HCT116 (cell line): ENCODE measurements around the gene CYB5A. TPM values are rescaled to one million over a fixed set of nuclear protein-coding genes. Genes with fewer than 3 reads are reported as not detected.

Experiments
- ATAC-seq: fragments of 200-7000 bp; cut with Tn5 transposase; 2 replicates; pipeline ENCODE4 v1.9.1; 2020; ENCODE audit warnings: mild to moderate bottlenecking, moderate library complexity
- BruUV-seq: library from RNA; stranded (reverse); fragments of 400-500 nt; replicated peaks from 2 replicates; lab custom pipeline; 2021; lab: Mats Ljungman, UMichigan
- CTCF ChIA-PET: fragments of 300-600 bp; sonication (Branson Sonifier 250); formaldehyde crosslinking; loops from one replicate; lab custom pipeline; 2021; ENCODE audit warnings: antibody characterized with exemption; lab: Charles Lee
- POLR2A ChIA-PET: fragments of 300-600, 350-600 bp; sonication (Branson Sonifier 250); formaldehyde crosslinking; loops from one replicate; lab custom pipeline; 2021; ENCODE audit warnings: antibody characterized with exemption; lab: Charles Lee
- RAD21 ChIA-PET, 2 experiments: fragments of 300-600 bp; sonication (Branson Sonifier 250); formaldehyde crosslinking; loops; one replicate each; lab custom pipeline; 2023; ENCODE audit warnings: low total read pairs in 2 of 2; ENCODE audit not compliant: uncharacterized antibody in 2 of 2, unreplicated experiment in 2 of 2, low non-redundant PET in 1 of 2; lab: Charles Lee
- DNase-seq: peaks from one replicate; pipeline ENCODE4 v3.0.0-alpha.2; 2010; ENCODE audit warnings: low read depth, low spot score
- H2AFZ ChIP-seq: fragments of 200-600 bp; shearing (Covaris generic), sonication (generic); 2 replicates; pipeline ENCODE4 v1.6.1; 2017; ENCODE audit warnings: low read depth, mixed run types, mixed read lengths, antibody characterized with exemption, low read length; ENCODE audit not compliant: poor library complexity, severe bottlenecking
- H3K27ac ChIP-seq: 2 replicates; pipeline ENCODE4 v1.5.1; 2012; ENCODE audit warnings: low read depth, low read length
- H3K27me3 ChIP-seq: fragments of 200-600 bp; sonication (generic); 2 replicates; pipeline ENCODE4 v1.6.1; 2016; ENCODE audit warnings: mixed run types, low read length, mixed read lengths; ENCODE audit not compliant: insufficient read depth
- H3K36me3 ChIP-seq, 2 experiments: fragments of 200-500 bp in 1 of 2; fragments of 200-600 bp in 1 of 2; sonication (Bioruptor generic) in 1 of 2; sonication (generic) in 1 of 2; 2 replicates each; pipeline versions ENCODE4 v1.5.1 to v1.6.1; 2014 to 2016; ENCODE audit warnings: low read length in 2 of 2, inconsistent platforms in 1 of 2, mixed read lengths in 1 of 2, mixed run types in 1 of 2; ENCODE audit not compliant: insufficient read depth in 2 of 2, control insufficient read depth in 1 of 2
- H3K4me1 ChIP-seq, 2 experiments: fragments of 200-600 bp in 1 of 2; sonication (generic) in 1 of 2; 2 replicates each; pipeline versions ENCODE4 v1.5.1 to v1.6.1; 2012 to 2017; ENCODE audit warnings: low read length in 2 of 2, inconsistent platforms in 1 of 2, mild to moderate bottlenecking in 1 of 2, mixed read lengths in 1 of 2, mixed run types in 1 of 2, moderate library complexity in 1 of 2; ENCODE audit not compliant: insufficient read depth in 2 of 2, control insufficient read depth in 1 of 2
- H3K4me2 ChIP-seq: fragments of 200-600 bp; sonication (generic); 2 replicates; pipeline ENCODE4 v1.6.1; 2017; ENCODE audit warnings: mixed run types, low read length, mixed read lengths
- H3K4me3 ChIP-seq, 2 experiments: fragments of 200-600 bp in 1 of 2; sonication (generic) in 1 of 2; replicated peaks in 1 of 2; 2 replicates each; pipeline ENCODE4 v1.5.1; 2011 to 2016; ENCODE audit warnings: low read length in 2 of 2, control low read depth in 1 of 2, low read depth in 1 of 2, mild to moderate bottlenecking in 1 of 2, mixed read lengths in 1 of 2, mixed run types in 1 of 2
- H3K79me2 ChIP-seq: fragments of 200-600 bp; sonication (generic); 2 replicates; pipeline ENCODE4 v1.6.1; 2017; ENCODE audit warnings: mild to moderate bottlenecking, mixed run types, low read length, moderate library complexity, mixed read lengths; ENCODE audit not compliant: insufficient read depth
- H3K9ac ChIP-seq: fragments of 200-600 bp; sonication (generic); 2 replicates; pipeline ENCODE4 v1.6.1; 2016; ENCODE audit warnings: low read length, mixed read lengths
- H3K9me2 ChIP-seq: fragments of 200-600 bp; sonication (generic), shearing (Covaris generic); 2 replicates; pipeline ENCODE4 v1.6.1; 2017; ENCODE audit warnings: mixed run types, mild to moderate bottlenecking, moderate library complexity; ENCODE audit not compliant: insufficient read depth
- H3K9me3 ChIP-seq, 2 experiments: fragments of 200-500 bp in 1 of 2; fragments of 200-600 bp in 1 of 2; sonication (Bioruptor generic) in 1 of 2; sonication (generic) in 1 of 2; 2 replicates each; pipeline ENCODE4 v1.6.1; 2014 to 2017; ENCODE audit warnings: low read length in 2 of 2, mixed read lengths in 2 of 2, inconsistent platforms in 1 of 2, low read depth in 1 of 2, mild to moderate bottlenecking in 1 of 2, mixed run types in 1 of 2, moderate library complexity in 1 of 2; ENCODE audit not compliant: control insufficient read depth in 1 of 2, insufficient read depth in 1 of 2
- H4K20me1 ChIP-seq: fragments of 200-600 bp; sonication (generic), shearing (Covaris generic); 2 replicates; pipeline ENCODE4 v1.6.1; 2017; ENCODE audit warnings: mixed run types, mild to moderate bottlenecking, moderate library complexity; ENCODE audit not compliant: insufficient read depth
- CEBPB ChIP-seq: IDR thresholded peaks from 2 replicates; pipeline ENCODE4 v1.6.1; 2012; ENCODE audit warnings: low read depth
- EGR1 ChIP-seq: IDR thresholded peaks from 2 replicates; pipeline ENCODE4 v1.6.1; 2012; ENCODE audit warnings: low read depth
- ELF1 ChIP-seq: IDR thresholded peaks from 2 replicates; pipeline ENCODE4 v1.6.1; 2012; ENCODE audit warnings: low read depth, borderline replicate concordance
- EZH2 ChIP-seq: fragments of 200-600 bp; sonication (generic); IDR thresholded peaks from 2 replicates; pipeline ENCODE4 v1.6.1; 2017; ENCODE audit warnings: antibody characterized with exemption, mixed run types
- RAD21 ChIP-seq: IDR thresholded peaks from 2 replicates; pipeline ENCODE4 v1.6.1; 2012; ENCODE audit warnings: low read depth, mild to moderate bottlenecking
- SIN3A ChIP-seq: IDR thresholded peaks from 2 replicates; pipeline ENCODE4 v1.6.1; 2012; ENCODE audit warnings: low read depth
- SP1 ChIP-seq: IDR thresholded peaks from 2 replicates; pipeline ENCODE4 v1.6.1; 2012; ENCODE audit warnings: low read depth
- SRF ChIP-seq: IDR thresholded peaks from 2 replicates; pipeline ENCODE4 v1.6.1; 2012; ENCODE audit warnings: low read depth
- ZFX ChIP-seq: fragments of 450-650 bp; IDR thresholded peaks from 2 replicates; pipeline ENCODE4 v1.6.1; 2017
- intact Hi-C: fragments of 100-400 bp; cut with micrococcal nuclease; formaldehyde crosslinking; loops from 2 replicates; pipeline ENCODE4 v1.10.0; 2022
- total RNA-seq: library from RNA; stranded (reverse); gene quantifications from one replicate; pipeline ENCODE4 v1.2.1, GENCODE V29; 2021; ENCODE audit not compliant: unreplicated experiment
- TF ChIP-seq, protein P1 (sequence below), 3 experiments: fragments of 200-600 bp in 1 of 3; sonication (generic) in 1 of 3; IDR thresholded peaks in 2 of 3; conservative IDR thresholded peaks in 1 of 3; 2 replicates each; pipeline ENCODE4 v1.5.1; 2012 to 2017; ENCODE audit warnings: low read depth in 2 of 3, low read length in 2 of 3, antibody characterized with exemption in 1 of 3, borderline replicate concordance in 1 of 3, control low read depth in 1 of 3, mild to moderate bottlenecking in 1 of 3, mixed read lengths in 1 of 3, mixed run types in 1 of 3, moderate library complexity in 1 of 3; ENCODE audit not compliant: insufficient read depth in 1 of 3
- TF ChIP-seq, protein P2 (sequence below): IDR thresholded peaks from 2 replicates; pipeline ENCODE4 v1.6.1; 2012

The CYB5A gene
- total RNA-seq, 1 experiment from 2014 or later: 37.7 TPM

DNA sequence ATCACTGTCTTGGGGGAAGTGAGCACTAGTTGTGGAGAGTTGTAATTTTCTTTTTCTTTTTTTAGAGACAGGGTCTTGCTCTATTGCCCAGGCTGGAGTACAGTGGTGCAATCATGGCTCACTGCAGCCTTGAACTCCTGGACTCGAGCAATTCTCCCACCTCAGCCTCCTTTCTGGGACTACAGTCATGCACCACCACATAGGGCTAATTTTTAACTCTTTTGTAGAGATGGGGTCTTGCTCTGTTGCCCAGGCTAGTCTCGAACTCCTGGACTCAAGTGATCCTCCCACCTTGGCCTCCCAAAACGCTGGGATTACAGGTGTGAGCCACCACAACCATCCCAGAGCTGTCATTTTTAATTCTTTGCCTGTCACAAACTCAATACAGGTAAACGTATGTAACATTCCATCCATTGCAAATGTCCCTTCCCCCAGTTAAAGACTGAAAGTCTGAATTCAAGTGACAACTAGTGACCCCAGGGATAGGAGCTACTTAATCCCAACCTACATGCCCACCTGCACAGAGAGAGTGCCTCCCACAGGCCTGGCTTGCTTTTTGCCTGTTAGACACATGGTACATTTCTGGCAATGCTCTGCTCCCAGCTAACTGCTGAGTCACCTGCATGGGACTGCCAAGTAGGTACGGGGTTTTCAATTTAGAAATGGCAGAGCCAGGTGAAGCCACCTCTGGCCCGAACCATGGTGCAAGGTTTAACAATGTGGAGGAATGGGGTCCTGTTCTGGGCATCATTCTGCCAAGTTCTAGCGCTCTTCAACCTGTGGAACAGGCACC is 60.6 kb downstream of the CYB5A start:
- Histone ChIP-seq H2AFZ (no peak overlapping the region), H3K9me3 (no peaks in the 10 kb centered on the region), H3K4me3 (no peak overlapping the region), H3K79me2 (no peaks in the 10 kb centered on the region), H4K20me1 (no peaks in the 10 kb centered on the region), H3K36me3 (no peaks in the 10 kb centered on the region), H3K27ac (no peak overlapping the region), H3K4me2 (no peak overlapping the region), H3K9me2 (no peaks in the 10 kb centered on the region), H3K4me1 (0 out of 4 replicates have a peak, but pooled peaks cover 0 to 4% of the 10 kb centered on the region in 2 experiments), H3K27me3 (no peaks in the 10 kb centered on the region), H3K9ac (no peak overlapping the region)
- intact Hi-C loops: no loop called here
- ATAC-seq: no peak
- BruUV-seq: no TSS peak
- TF ChIP-seq SP1: no peak
- TF ChIP-seq, protein P1, sequence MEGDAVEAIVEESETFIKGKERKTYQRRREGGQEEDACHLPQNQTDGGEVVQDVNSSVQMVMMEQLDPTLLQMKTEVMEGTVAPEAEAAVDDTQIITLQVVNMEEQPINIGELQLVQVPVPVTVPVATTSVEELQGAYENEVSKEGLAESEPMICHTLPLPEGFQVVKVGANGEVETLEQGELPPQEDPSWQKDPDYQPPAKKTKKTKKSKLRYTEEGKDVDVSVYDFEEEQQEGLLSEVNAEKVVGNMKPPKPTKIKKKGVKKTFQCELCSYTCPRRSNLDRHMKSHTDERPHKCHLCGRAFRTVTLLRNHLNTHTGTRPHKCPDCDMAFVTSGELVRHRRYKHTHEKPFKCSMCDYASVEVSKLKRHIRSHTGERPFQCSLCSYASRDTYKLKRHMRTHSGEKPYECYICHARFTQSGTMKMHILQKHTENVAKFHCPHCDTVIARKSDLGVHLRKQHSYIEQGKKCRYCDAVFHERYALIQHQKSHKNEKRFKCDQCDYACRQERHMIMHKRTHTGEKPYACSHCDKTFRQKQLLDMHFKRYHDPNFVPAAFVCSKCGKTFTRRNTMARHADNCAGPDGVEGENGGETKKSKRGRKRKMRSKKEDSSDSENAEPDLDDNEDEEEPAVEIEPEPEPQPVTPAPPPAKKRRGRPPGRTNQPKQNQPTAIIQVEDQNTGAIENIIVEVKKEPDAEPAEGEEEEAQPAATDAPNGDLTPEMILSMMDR (IDR thresholded peaks at IDR 0.05 in 2 of 3, conservative IDR thresholded peaks at IDR 0.05 in 1 of 3; ENCODE audit: borderline replicate concordance in 1 of 3, insufficient read depth in 1 of 3, low read depth in 2 of 3, low read length in 2 of 3): no peak
- TF ChIP-seq ELF1: no peak
- no peak for TF ChIP-seq ZFX
- ChIA-PET CTCF (no interaction called here), POLR2A (no interaction called here), RAD21 (no interaction called here)
- DNase-seq: no peak

DNA sequence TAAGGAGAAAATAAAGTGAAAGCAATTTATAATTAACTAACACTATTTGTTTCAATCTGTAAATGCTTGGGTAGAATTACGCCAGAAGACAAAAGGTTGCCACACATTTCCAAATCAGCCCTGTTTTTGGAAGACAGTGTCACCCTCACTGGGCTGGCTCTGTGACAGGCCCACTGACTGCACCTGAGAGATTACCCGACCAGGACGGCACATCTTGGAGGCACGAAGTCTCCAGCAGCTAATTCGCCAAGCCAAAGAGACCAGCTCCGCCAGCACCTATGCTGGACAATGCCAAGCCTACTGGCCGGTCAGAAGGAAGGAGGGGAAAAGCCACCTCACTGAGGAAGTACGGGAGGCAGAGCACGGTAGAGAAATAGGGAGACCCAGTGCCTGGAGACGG is 61.9 kb downstream of the CYB5A start:
- CTCF ChIA-PET: no interaction called here
- 0 out of 4 replicates have a peak, but pooled peaks cover 0 to 4% of the 10 kb centered on the region in 2 experiments for H3K4me1 ChIP-seq
- no peak overlapping the region for H3K4me3 ChIP-seq
- H3K9me2 ChIP-seq: no peaks in the 10 kb centered on the region
- H3K36me3 ChIP-seq: no peaks in the 10 kb centered on the region
- no peaks in the 10 kb centered on the region for H4K20me1 ChIP-seq
- ATAC-seq: no peak
- POLR2A ChIA-PET: no interaction called here
- no peaks in the 10 kb centered on the region for H3K9me3 ChIP-seq
- H3K79me2 ChIP-seq: no peaks in the 10 kb centered on the region
- H3K27me3 ChIP-seq: no peaks in the 10 kb centered on the region
- no peak overlapping the region for H3K4me2 ChIP-seq
- intact Hi-C loops: no loop called here
- RAD21 ChIA-PET: no interaction called here
- H2AFZ ChIP-seq: no peak overlapping the region
- no peak overlapping the region for H3K27ac ChIP-seq
- H3K9ac ChIP-seq: no peak overlapping the region
- DNase-seq: no peak
- BruUV-seq: no TSS peak
- TF ChIP-seq CEBPB (no peak), ZFX (no peak), RAD21 (no peak), SRF (no peak), ELF1 (no peak), EZH2 (no peak), SIN3A (no peak), EGR1 (no peak)
- TF ChIP-seq, protein P1 (IDR thresholded peaks at IDR 0.05 in 2 of 3, conservative IDR thresholded peaks at IDR 0.05 in 1 of 3; ENCODE audit: borderline replicate concordance in 1 of 3, insufficient read depth in 1 of 3, low read depth in 2 of 3, low read length in 2 of 3): no peak
- TF ChIP-seq, protein P2, sequence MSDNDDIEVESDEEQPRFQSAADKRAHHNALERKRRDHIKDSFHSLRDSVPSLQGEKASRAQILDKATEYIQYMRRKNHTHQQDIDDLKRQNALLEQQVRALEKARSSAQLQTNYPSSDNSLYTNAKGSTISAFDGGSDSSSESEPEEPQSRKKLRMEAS: no peak
